Adipocyte (in vitro differentiated cells): ENCODE measurements around the gene GNB1L.

Source experiments
- DNase-seq: peaks from one replicate; pipeline ENCODE4 v3.0.0-alpha.2; 2015; ENCODE audit warnings: low read depth
- H3K27me3 ChIP-seq: replicated peaks from 2 replicates; pipeline ENCODE4 v1.7.0; 2013; ENCODE audit warnings: mild to moderate bottlenecking, low read length, moderate library complexity; ENCODE audit not compliant: control insufficient read depth, insufficient read depth
- H3K36me3 ChIP-seq: 2 replicates; pipeline ENCODE4 v1.7.0; 2013; ENCODE audit warnings: low read length, mild to moderate bottlenecking, moderate library complexity; ENCODE audit not compliant: control insufficient read depth, insufficient read depth, severe bottlenecking
- H3K4me1 ChIP-seq: 2 replicates; pipeline ENCODE4 v1.7.0; 2013; ENCODE audit warnings: mild to moderate bottlenecking, low read length, moderate library complexity; ENCODE audit not compliant: control insufficient read depth, insufficient read depth
- H3K4me3 ChIP-seq: 2 replicates; pipeline ENCODE4 v1.7.0; 2013; ENCODE audit warnings: mild to moderate bottlenecking, low read length, moderate library complexity
- H3K9ac ChIP-seq: 2 replicates; pipeline ENCODE4 v1.7.0; 2013; ENCODE audit warnings: mild to moderate bottlenecking, low read length, moderate library complexity
- H3K9me3 ChIP-seq: 2 replicates; pipeline ENCODE4 v1.7.0; 2013; ENCODE audit warnings: mild to moderate bottlenecking, low read length, moderate library complexity; ENCODE audit not compliant: control insufficient read depth

Gene GNB1L

DNA sequence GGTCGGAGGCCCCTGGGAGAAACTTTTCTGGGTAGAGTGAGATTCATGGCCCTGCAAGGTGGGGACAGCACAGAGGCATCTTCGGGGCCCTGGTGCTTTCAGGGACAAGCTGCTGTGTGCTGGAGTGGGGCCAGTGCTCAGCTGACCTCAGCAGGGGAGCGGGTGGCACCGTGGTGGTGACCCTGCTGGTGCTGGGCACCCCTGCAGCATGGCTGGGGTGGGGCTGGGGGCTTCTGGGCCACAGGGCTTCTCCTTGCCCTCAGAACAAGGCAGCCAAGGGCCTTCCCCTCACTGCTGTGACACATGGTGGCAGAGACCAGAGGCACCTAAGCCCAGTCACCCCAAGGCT is 24.9 kb upstream of the GNB1L start:
- Histone ChIP-seq H3K4me3 (peak overlapping the region; percentile 16), H3K9ac (peak overlapping the region; percentile 51), H3K4me1 (peaks cover 43% of the 10 kb centered on the region), H3K27me3 (no peaks in the 10 kb centered on the region), H3K9me3 (no peaks in the 10 kb centered on the region), H3K36me3 (no peaks in the 10 kb centered on the region)
- no peak for DNase-seq

DNA sequence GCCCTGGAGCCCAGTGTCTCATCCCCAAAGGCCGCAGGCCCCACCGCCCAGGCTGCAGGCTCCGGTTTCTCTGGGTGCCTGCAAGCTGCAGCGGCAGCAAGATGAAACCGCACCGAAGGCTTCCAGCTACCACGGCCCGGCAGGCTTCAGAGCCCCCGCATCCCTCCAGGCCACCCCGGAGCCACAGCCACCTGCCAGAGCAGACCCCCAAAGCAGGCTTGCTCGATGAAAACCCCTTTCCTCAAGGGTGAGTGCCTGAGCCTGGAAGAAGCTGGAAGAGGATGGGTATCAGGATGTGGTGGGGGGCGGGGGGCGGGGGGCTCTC is 24.5 kb upstream of the GNB1L start:
- DNase-seq: no peak
- Histone ChIP-seq H3K9ac (no peak overlapping the region), H3K36me3 (no peaks in the 10 kb centered on the region), H3K4me3 (no peak overlapping the region), H3K9me3 (no peaks in the 10 kb centered on the region), H3K27me3 (no peaks in the 10 kb centered on the region), H3K4me1 (peaks cover 43% of the 10 kb centered on the region)

DNA sequence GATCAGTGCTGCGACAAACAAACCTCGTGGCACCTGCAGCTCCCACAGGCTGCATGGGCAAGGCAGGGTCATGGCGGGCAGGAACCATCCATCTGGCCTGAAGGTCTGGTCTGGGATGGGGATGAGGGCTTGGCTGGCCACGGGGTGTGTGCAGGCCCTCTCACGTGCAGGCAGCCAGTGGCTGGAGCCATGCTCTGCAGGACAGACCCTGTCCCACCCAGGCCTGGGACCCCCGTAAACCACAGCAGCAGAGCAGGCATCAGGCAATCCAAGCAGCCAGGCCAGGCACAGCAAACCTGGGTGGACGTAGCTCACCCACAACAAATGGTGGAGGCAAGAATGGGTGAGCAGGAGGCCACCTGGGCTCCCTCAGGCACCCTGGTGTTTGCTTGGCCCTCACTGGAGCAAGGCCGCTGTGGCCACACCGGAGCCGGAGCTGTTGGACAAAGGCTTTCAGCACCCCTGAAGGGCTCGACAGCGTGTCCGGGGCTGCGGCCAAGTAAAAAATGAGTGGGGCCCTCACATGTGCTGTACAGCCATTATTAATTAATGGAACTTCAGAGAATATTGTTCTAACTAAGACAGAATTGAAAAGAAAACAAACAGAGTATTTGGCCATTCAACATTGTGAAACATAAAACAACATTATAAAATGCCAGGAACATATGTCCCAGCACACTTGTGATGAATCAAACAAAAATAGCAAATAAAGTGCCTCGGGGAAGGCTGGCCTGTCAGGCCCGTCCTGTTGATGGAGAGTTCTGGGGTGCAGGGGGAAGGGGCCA is 24.0 kb upstream of the GNB1L start:
- Histone ChIP-seq H3K27me3 (no peaks in the 10 kb centered on the region), H3K4me1 (peaks cover 43% of the 10 kb centered on the region), H3K36me3 (no peaks in the 10 kb centered on the region), H3K9me3 (no peaks in the 10 kb centered on the region), H3K9ac (peak overlapping the region; percentile 23), H3K4me3 (peak overlapping the region; percentile 27)
- peak; percentile 89 for DNase-seq

DNA sequence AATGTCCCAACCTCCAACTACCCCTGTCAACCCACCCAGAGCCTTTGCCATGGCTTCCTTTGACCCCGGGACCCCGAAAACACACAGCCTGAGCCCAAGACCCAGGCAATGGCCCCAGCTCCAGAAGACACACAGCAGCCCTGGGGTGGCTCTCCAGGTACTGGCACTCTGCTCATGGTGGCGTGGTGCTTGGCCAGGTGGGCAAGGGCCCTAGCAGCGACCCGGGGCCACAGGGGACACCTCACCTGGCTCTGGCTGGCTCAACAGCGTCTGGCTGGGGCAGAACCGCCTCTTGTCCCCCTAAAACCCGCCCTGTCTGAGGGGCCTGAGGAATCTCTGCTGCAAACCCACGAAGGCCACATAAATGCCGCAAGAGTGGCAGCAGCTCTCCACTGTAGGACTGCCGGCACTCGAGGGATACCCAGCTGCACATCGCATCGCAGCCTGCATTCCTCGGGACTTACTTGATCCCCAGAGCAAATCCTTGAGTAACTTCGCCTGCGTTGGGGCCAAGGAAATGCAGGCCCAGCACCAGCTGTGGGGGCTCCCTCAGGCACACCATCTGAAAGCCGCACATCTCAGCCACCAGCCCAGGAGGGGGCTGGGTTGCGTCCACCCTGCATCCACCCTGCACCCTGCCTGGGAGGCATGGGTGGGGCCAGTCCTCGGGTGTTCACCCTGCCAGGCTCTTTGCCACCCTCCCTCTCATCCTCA is 23.1 kb upstream of the GNB1L start:
- DNase-seq: peak; percentile 90
- peaks cover 43% of the 10 kb centered on the region for H3K4me1 ChIP-seq

GRCh38 chr22:19876941-19877625 is 22.4 kb upstream of the GNB1L start:
- Histone ChIP-seq H3K9me3 (no peaks in the 10 kb centered on the region), H3K4me3 (no peak overlapping the region), H3K4me1 (peaks cover 39% of the 10 kb centered on the region), H3K9ac (no peak overlapping the region), H3K27me3 (no peaks in the 10 kb centered on the region), H3K36me3 (no peaks in the 10 kb centered on the region)
- DNase-seq: no peak

More for the DNA sequence above, 23.1 kb upstream of the GNB1L start:
- Histone ChIP-seq H3K9me3 (no peaks in the 10 kb centered on the region), H3K27me3 (no peaks in the 10 kb centered on the region), H3K4me3 (no peak overlapping the region), H3K36me3 (no peaks in the 10 kb centered on the region), H3K9ac (peak overlapping the region; percentile 23)

DNA sequence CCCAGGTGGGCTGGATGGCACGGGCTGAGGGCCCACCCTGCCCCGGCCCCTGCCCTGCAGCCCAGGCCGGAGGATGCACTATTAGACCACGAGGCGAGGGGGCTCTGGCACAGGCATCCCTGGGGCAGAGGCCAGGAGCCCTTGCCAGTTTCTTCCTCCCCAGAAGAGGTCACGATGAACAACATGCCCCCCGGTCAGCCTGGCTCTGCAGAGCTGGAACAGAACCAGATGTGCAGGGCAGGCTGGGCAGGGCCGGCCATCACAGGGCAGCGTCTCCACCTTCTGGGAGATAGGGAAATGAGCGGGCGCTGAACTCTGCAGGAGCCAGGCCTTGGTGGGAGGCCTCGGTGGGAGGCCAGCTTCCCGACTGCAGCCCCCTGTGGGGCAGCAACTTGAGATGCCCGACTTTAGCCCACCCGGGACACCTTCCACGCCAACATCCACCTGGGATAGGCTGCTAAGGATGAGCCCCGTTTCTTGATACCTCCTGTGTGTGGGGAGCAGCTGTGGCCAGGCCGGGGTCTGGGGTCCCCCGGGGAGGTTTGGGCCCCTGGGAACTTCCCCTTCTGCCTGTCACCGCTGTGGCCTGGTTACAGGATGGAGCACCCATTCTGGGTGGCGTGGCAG is 21.8 kb upstream of the GNB1L start:
- H3K4me3 ChIP-seq: no peak overlapping the region
- no peak overlapping the region for H3K9ac ChIP-seq
- no peaks in the 10 kb centered on the region for H3K27me3 ChIP-seq
- H3K9me3 ChIP-seq: no peaks in the 10 kb centered on the region
- peaks cover 32% of the 10 kb centered on the region for H3K4me1 ChIP-seq
- H3K36me3 ChIP-seq: no peaks in the 10 kb centered on the region
- DNase-seq: no peak

GRCh38 chr22:19875531-19876313 is 21.0 kb upstream of the GNB1L start:
- DNase-seq: no peak
- no peaks in the 10 kb centered on the region for H3K9me3 ChIP-seq
- no peaks in the 10 kb centered on the region for H3K27me3 ChIP-seq
- no peak overlapping the region for H3K9ac ChIP-seq
- no peaks in the 10 kb centered on the region for H3K36me3 ChIP-seq
- no peak overlapping the region for H3K4me3 ChIP-seq
- H3K4me1 ChIP-seq: peaks cover 27% of the 10 kb centered on the region

- Histone ChIP-seq H3K36me3 (no peaks in the 10 kb centered on the region), H3K4me1 (peaks cover 24% of the 10 kb centered on the region), H3K9me3 (no peaks in the 10 kb centered on the region), H3K9ac (no peak overlapping the region), H3K4me3 (no peak overlapping the region), H3K27me3 (no peaks in the 10 kb centered on the region)
- DNase-seq: no peak
These were observed 20.4 kb upstream of the GNB1L start for GRCh38 chr22:19875061-19875530.

- DNase-seq: no peak
- Histone ChIP-seq H3K9ac (no peak overlapping the region), H3K9me3 (no peaks in the 10 kb centered on the region), H3K36me3 (no peaks in the 10 kb centered on the region), H3K27me3 (no peaks in the 10 kb centered on the region), H3K4me3 (no peak overlapping the region), H3K4me1 (peaks cover 18% of the 10 kb centered on the region)
These were observed 19.8 kb upstream of the GNB1L start for GRCh38 chr22:19874307-19875060.

- no peaks in the 10 kb centered on the region for H3K9me3 ChIP-seq
- no peak overlapping the region for H3K9ac ChIP-seq
- no peak overlapping the region for H3K4me3 ChIP-seq
- DNase-seq: no peak
- peaks cover 15% of the 10 kb centered on the region for H3K4me1 ChIP-seq
- no peaks in the 10 kb centered on the region for H3K27me3 ChIP-seq
- no peaks in the 10 kb centered on the region for H3K36me3 ChIP-seq
These were observed 19.3 kb upstream of the GNB1L start for GRCh38 chr22:19873960-19874306.
